GM19238 (cell line): ENCODE data around the gene BBS5.
"Not testable (repeated sequence)": the region's sequence is repeated elsewhere in the genome, so short reads cannot be mapped to it uniquely, and the experiment has no call there.

Source experiments
- DNase-seq: peaks from one replicate; pipeline ENCODE4 v3.0.0; 2011; ENCODE audit warnings: low spot score; ENCODE audit not compliant: insufficient read length

BBS5 gene

DNA sequence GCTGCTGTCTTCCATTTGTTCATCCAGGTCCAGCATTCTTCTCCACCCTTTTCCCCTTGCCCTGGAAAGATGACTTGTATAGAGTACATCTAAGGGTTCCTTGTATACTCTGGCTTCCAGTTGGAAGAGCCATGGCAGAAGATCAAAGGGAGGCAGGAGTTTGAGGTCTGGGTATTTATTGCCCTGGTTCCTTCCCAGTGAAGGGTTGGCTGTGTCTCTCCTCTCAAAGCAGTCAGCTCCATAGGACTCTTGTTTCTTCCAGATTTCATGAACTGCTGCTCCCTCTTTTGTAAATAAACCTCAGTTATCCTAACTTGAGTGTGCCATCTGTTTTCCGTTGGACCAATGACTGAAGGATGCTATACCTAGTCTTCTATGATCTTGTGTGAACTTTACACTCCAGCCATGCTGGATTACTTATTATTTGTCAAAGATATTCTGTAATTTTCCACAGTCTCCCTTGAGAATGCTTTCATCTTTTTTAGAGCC lies 6.4 kb downstream of the BBS5 start:
- no peak for DNase-seq

DNA sequence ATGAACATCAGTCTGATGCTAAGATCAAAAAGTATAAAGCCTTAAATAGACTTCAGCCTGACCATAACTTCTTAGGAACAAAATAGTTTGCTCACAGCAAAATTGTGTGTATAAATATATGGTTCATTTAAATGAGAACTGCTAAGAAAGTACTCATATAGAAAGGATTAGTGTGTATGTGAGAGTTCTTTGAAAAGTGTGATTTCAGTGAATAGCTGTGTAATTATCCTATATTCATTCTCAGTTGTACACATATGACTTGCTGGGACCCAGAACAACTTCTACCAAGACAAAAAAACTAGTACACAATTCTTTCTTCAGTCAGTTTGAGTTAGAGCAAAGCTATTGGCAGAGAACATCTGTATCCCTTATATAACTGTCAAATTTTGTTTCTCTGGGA lies 7.2 kb downstream of the BBS5 start:
- DNase-seq: no peak

DNA sequence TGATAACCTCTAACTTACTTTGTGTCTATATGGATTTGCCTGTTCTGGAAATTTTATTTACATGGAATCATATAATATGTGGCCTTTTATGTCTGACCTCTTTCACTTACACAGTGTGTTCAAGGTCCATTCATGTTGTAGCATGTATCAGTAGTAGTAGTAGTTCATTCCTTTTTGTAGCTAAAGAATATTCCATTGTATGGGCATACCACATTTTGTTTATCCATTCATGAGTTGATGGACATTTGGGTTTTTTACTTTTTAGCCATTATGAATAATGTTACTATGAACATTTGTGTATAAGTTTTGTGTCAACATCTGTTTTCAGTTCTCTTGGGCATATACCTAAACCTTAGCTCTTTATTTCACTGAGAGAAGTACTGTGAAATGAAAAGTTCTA lies 11.5 kb downstream of the BBS5 start:
- DNase-seq: no peak

DNA sequence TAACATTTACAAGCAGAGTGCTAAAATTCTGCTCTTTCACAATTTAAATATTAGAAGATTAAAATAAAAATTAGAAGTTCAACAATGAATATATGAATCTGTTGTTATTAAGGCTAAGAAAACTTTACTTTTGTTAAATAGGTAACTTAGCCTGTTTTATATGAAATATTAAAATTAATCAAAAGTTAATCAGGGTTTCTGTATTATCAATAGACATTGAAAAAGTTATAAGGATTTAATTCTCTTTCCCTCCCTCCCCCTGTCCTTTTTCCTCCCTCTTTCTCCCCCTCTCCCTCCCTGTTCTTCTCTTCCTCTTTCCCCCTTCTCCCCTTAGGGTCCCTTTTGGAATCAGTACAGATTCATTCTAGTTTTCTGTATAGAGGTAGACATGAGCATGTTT lies 12.1 kb downstream of the BBS5 start:
- no peak for DNase-seq

DNA sequence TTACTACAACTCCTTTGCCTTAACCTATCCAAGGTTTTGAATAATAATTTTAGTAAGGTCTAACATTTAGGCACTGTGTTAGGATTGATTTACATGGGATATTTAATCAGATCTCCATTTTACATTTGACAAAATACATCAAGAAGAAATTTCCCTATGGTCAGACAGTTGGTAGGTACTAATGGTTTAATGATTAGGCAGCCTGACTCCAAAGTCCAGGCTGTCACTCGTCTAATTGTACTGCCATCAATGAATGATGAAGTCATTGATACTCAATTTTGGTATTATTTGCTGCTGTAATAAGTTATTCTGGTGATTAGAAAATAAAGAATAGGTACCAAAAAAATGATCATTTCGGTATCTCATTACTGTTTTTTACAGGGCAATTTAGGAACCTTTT lies 14.1 kb downstream of the BBS5 start:
- DNase-seq: no peak

DNA sequence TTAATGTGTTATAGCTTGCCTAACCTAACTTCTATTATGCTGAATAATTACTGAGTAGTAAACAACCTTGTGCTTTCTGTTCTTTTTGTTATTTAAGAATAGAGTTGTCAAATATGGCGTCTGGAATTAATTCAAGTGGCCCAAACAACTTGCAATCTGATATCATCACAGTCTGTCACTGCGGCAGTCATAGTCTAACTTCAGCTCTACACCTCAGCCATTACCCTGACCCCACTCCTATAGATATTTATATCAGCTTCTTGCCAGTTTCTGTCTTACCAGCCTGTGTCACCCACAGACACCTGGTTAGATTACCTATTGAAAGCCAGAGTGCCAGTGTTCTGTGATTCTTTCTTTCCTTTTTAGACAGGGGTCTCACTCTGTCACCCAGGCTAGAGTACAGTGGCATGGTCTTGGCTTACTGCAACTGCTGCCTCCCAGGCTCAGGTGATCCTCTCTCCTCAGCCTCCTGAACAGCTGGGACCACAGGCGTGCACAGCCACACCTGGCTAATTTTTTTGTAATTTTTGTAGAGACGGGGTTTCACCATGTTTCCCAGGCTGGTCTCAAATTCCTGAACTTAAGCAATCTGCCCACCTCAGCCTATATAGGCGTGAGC lies 16.1 kb downstream of the BBS5 start:
- DNase-seq: no peak

DNA sequence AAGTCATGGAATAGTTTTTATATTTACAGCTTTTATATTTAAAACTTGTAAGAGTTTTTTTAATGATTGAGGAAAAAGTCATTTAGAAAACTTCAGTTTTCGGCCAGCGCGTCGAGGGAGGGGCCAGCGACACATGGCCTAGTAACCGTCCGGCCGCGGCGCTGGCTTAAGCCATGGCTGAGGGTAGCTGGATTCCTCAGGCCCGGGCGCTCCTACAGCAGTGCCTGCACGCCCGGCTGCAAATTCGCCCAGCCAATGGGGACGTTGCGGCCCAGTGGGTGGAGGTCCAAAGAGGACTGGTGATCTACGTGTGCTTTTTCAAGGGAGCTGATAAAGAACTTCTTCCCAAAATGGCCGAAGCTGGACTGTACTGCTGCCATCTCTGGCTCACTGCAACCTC lies 25.4 kb downstream of the BBS5 start:
- DNase-seq: no peak

DNA sequence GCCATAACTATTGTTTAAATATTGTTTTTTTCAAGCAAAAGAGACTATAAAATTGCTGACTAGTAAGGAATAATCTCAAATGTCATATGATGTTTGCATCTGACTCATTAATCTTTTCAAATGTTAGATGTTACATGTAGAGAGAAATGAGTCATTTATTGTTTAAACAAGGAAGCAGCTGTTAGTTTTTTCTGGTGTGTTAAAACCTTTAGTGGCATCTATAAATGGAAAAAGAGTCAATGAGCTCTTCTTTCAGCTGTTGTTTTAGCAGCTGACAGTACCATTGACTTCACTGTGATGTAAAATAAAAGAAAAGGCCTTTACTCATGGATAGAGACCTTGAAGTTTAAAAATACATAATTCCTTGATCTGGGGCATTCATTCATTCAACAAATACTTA lies 28.4 kb downstream of the BBS5 start:
- DNase-seq: no peak

DNA sequence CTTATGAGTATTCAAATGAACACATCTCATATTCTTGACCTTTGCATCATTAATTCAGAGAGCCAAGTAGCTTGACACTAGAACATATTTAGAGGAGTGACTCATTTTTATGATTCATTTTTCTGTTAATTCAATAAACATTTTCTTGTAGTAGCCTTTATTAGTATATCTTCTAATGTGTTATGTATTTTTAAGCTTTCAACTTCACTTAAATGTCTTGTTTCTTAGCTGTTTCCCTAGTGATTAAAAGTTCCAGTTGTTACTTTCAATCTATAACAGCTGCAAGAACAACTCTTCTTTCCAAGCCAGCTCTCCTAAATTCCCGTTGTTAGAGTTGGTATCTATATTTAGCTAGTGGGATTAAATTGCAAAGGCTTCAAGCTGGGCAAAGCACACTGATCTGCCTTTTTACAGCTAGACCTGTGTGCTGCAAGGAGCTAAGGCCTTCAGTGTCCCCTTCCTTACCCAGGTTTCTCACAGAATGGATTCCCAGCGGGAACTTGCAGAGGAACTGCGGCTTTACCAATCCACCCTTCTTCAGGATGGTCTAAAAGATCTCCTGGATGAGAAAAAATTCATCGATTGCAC lies 30.1 kb downstream of the BBS5 start, which contains the start of gene KLHL41:
KLHL41 (plus strand) TSS at position 405 of the 588 bp plus-strand sequence; CDS start at position 482, 77 bp downstream.
- no peak for DNase-seq

DNA sequence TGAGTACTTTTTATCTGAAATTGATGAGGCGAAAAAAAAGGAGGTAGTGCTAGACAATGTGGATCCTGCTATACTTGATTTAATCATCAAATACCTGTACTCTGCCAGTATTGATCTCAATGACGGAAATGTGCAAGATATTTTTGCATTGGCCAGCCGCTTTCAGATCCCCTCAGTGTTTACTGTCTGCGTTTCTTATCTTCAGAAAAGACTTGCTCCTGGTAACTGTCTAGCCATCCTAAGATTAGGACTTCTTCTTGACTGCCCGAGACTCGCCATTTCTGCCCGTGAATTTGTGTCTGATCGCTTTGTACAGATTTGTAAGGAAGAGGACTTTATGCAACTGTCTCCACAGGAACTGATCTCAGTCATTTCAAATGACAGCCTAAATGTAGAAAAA lies 30.7 kb downstream of the BBS5 start:
- no peak for DNase-seq

DNA sequence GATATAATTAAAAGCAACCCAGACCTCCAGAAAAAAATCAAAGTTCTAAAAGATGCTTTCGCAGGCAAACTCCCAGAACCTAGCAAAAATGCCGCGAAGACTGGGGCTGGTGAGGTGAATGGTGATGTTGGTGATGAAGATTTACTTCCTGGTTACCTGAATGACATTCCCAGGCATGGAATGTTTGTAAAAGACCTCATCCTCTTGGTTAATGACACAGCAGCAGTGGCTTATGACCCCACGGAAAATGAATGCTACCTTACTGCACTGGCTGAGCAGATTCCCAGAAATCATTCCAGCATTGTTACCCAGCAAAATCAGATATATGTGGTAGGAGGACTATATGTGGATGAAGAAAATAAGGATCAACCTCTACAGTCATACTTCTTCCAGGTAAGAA lies 31.2 kb downstream of the BBS5 start:
- no peak for DNase-seq

DNA sequence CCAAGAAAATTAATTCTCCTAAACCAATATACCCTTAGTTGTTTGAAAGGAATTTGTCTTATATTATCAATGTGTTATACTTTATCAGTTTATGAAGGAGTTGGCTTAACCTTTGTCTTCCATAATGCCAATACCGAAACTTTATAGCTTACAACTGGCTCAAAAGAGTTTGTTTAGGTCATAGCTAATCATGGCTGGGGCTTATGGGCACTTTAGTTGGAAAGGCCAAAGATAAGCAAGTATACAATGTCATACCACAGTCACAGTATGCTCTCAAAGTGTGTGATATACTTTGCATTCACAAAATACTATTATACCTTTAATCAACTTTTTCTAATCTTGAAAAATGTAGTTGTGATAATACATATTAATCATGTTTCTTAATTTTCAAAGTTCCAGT lies 32.5 kb downstream of the BBS5 start:
- no peak for DNase-seq

DNA sequence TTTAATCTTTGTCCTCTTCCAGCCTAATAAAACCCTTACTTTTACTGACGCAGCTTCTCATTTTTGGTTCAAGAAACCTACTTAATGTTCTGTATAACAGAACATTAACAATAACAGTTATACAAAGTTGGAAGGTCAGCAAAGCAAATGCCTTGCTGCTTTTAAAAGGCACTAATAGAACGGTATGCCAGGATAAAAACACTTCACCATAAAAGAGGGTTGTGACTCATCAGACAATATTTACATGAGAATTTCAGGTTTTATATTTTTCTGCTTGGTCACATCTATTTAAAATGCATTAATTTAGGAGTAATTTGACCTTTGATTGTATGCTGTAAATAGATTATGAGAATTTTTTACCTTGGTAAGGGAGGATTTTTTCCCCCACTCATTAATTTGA lies 33.2 kb downstream of the BBS5 start:
- no peak for DNase-seq

DNA sequence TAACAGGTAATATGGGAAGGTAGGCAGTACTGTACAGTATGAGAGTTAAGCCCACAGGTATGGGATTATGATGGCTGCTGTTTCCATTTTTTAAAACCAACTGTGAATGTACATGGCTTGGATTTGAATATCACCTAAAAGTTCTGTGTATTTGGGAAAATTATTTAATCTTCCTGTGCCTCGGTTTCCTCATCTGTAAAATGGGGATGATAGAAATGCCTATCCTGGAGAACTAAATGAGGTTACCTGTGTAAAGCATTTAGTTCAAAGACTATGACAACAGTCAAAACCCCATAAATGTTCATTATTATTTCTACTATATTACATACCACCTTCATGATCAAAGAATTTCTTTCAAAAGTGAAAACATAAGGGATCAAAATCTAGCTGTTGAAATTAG lies 33.8 kb downstream of the BBS5 start:
- DNase-seq: no peak

DNA sequence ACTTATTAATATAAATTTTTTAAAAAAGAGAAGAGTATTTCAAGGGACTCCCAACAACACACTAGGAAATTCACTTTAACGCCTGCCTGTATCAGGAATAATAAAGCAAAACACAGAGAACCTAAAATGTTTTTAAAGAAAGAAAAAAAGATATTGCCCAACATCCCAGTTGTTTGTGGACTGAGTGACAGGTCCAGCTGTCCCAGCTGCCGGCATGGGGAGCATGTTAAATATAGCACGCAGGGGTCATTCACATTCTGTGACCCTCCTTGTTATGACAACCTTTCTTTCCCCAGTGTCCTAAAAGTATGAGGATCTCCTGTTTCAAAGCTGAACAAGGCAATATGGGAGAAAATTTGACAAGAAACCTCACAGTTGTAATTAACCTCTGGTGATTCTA lies 34.6 kb downstream of the BBS5 start:
- no peak for DNase-seq

DNA sequence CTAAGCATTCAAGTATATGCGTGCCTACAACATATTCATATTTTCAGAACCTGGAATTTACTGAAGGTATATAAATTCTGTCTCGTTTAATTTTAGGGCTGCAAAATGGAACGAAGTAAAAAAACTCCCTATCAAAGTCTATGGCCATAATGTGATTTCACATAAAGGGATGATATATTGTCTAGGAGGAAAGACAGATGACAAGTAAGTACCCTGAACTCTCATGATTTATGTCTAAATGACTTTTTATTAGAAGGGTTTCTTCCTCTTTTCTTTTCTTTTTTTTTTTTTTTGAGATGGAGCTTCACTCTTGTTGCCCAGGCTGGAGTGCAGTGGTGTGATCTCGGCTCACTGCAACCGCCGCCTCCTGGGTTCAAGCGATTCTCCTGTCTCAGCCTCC lies 35.5 kb downstream of the BBS5 start:
- not testable (repeated sequence) for DNase-seq

DNA sequence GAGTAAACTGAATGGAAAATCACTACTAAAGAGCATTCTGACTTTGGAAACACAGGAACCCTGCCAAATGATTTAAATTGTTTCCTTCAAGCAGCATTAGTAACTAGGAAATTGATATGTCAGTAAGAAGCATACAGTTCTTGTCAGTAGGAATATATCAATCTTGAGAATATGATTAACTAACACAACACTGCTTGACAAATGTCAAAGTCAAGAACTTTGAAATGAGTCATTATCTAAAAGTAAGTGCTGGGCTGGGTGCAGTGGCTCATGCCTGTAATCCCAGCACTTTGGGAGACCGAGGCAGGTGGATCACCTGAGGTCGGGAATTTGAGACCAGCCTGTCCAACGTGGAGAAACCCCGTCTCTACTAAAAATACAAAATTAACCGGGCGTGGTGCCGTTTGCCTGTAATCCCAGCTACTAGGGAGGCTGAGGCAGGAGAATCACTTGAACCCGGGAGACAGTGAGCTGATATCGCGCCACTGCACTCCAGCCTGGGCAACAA lies 37.2 kb downstream of the BBS5 start:
- not testable (repeated sequence) for DNase-seq

DNA sequence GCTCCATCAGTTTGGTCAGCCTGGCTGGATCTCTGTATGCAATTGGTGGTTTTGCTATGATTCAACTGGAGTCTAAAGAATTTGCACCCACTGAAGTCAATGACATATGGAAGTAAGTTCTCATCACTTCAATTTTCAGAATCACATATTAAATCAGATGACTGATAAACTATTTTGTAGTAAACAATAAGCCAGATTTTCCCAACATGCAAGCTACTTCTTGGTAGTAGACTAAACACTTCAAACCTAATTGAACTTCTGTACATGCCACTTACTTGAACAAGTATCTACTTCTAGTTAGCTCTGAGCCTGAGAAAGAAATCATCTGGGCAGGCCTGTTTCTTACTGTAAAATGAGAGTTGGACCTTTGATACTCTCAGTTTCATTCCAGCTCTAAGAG lies 41.6 kb downstream of the BBS5 start:
- DNase-seq: no peak

DNA sequence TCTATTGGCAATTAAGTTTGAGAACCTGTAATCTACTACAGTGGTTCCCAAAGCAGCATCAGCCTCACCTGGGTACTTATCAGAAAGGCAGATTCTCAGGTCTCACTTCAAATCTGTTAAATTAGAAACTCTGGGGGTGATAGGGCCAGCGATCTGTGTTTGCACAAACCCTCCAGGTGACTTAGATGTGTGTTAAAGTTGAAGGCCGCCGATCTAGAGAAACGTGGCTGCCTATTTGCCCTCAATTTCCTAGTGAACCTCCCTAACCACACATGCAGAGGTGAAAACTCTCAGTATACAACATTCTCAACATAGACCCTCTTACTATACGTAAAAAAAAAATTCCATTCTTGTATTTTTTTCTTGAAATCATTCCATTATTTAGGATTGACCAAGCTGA lies 44.4 kb downstream of the BBS5 start:
- DNase-seq: no peak

DNA sequence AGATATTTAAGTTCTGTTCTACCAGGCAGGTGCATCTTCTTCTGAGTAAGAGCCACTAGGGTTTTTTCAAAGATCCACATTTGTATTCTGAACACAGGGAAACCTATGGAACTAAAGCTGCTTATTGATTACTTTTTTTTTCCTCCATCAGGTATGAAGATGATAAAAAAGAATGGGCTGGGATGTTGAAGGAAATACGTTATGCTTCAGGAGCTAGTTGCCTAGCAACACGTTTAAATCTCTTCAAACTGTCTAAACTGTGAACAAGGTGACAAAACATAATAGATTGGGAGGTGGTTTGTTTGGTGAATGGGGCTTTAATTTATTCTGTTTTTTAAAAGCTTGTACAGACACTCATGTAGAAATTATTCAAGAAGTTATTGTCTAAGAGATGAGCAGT lies 46.1 kb downstream of the BBS5 start:
- DNase-seq: no peak

DNA sequence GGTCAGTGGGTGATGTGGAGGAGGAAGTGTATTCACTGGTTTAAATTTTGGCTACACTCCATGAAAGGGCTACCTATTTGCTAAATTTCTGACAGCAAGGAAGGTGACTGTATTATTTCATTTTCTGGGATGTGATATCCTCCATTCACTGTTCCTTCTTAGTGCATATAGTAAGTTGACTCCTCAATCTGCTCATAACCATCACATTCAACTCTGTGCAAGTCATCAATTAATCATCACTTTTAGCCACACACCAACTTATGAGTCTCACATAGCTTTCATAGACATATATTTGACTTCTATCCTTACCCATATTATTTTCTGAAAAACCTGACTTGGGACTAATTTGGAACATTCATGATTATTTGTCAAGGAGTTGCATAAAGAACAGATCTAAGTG lies 47.2 kb downstream of the BBS5 start:
- no peak for DNase-seq

DNA sequence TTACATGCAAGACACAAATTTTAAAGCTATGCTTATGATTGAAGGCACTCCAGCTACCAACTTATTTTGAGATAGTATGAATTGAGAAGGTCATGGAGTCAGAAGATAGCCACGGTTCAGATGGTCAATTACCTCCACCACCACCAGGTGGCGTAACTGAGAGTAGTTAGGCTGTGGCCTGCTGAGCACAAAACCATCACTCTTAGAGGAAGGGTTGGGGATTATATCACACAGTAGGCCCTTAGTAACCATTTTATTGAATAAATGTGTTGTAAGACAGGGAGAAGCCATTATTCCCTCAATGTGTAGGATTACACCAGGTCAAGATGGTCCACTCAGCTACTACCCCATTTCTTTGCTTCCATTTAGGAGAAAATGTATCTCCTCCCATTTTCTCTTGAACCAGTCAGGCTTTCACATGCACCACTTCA lies 49.0 kb downstream of the BBS5 start:
- DNase-seq: peak; percentile 30

DNA sequence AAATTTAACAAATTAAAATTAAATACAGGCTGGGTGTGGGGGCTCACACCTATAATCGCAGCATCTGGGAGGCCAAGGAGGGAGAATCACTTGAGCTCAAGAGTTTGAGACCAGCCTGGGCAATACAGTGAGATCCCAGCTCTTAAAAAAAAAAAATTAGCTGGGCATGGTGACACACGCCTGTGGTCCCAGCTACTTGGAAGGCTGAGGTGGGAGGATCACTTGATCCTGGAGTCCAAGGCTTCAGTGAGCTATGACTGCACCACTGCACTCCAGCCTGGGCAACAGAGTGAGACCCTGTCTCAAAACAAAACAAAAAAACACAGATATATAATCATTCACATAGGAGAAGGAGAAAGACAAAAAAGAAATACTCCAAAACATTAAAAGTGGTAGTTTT lies 60.2 kb downstream of the BBS5 start:
- not testable (repeated sequence) for DNase-seq
